ENCODE results near the gene TUBGCP6.

GRCh38 chr22:50275181-50276055 is 30.6 kb upstream of the TUBGCP6 start:
- TF ChIP-seq CTCF (IDR thresholded peaks at IDR 0.05) (no peak), POLR2A (IDR thresholded peaks at IDR 0.05) (no peak)
